ENCODE results near the gene HIPK2. TPM values are rescaled to one million over a fixed set of nuclear protein-coding genes. Genes with fewer than 3 reads are reported as not detected.

Gene HIPK2
- total RNA-seq, 2 donors from 2014 or later, result 28.7 to 35.4 TPM

- no peaks in the 10 kb centered on the region for H3K27me3 Mint-ChIP-seq (ENCODE audit: low read depth)
- H3K36me3 Mint-ChIP-seq (ENCODE audit: insufficient read depth in 2 of 2), result no peaks in the 10 kb centered on the region
- H3K4me1 Mint-ChIP-seq (ENCODE audit: low read depth), result peaks cover 47% of the 10 kb centered on the region
- DNase-seq, result no peak
- peak overlapping the region; percentile 24 for H3K27ac Mint-ChIP-seq
- peak overlapping the region; percentile 27 to 30 for H3K4me3 Mint-ChIP-seq
- ATAC-seq (replicated peaks in 1 of 2), result no peak
- H3K9me3 Mint-ChIP-seq, result no peaks in the 10 kb centered on the region
Measured at GRCh38 chr7:139697056-139697455, 80.7 kb downstream of the HIPK2 start.

DNA sequence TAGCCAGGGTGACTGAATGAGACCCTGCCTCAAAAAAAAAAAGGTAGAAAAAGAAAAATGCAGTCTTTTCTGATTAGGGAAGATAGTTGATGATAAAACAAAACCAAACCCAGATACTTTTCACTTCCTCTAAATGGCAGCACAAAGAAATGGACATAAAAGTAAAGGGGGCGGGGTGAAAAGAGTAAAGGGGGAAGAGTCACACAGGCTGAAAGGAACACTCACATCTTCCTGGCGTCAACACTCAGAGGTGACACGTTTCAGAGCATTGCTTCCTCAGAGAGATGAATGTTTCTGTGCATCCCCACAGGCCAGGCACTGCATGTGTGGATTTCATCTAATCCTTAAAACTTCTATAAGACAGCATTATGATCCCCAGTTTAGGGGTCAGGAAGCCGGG, 81.2 kb downstream of the HIPK2 start:
- DNase-seq (peak; percentile 29 to 30), ATAC-seq (replicated peaks in 1 of 2) (peak; percentile 83 to 85)
- peaks cover 47% of the 10 kb centered on the region for H3K4me1 Mint-ChIP-seq (ENCODE audit: low read depth)
- H3K4me3 Mint-ChIP-seq, result peak overlapping the region; percentile 2 to 27
- peak overlapping the region; percentile 24 for H3K27ac Mint-ChIP-seq
- no peaks in the 10 kb centered on the region for H3K9me3 Mint-ChIP-seq
- no peaks in the 10 kb centered on the region for H3K27me3 Mint-ChIP-seq (ENCODE audit: low read depth)
- H3K36me3 Mint-ChIP-seq (ENCODE audit: insufficient read depth in 2 of 2), result no peaks in the 10 kb centered on the region

- peaks cover 0 to 2% of the 10 kb centered on the region in 2 donors for H3K36me3 Mint-ChIP-seq (ENCODE audit: insufficient read depth in 2 of 2)
- ATAC-seq (replicated peaks in 1 of 2), result no peak
- H3K4me3 Mint-ChIP-seq, result no peak overlapping the region
Measured at GRCh38 chr7:139695588-139695987, 82.2 kb downstream of the HIPK2 start.

DNA sequence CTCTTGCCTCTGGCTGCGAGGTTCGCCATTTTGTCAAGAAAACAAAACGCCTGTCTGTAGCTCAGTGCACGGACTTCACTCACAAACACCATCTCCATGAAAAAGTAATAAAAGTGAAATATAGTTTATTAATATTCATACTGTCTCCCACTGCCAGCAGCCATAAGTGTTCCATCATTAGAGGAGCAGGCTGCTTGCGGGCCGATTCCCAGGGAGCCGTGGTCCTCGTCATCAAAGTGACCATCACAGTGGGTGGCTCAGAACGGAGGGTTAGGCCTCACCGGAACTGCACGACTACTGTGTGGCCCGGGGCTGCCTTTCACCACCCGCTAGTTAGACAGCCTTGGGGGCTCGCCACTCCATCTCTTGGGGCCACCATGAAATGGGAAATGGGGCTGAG, 82.7 kb downstream of the HIPK2 start:
- peak overlapping the region; percentile 49 for H3K27ac Mint-ChIP-seq
- peaks cover 38% of the 10 kb centered on the region for H3K4me1 Mint-ChIP-seq (ENCODE audit: low read depth)
- no peak for DNase-seq
- peaks cover 0 to 2% of the 10 kb centered on the region in 2 donors for H3K36me3 Mint-ChIP-seq (ENCODE audit: insufficient read depth in 2 of 2)
- H3K4me3 Mint-ChIP-seq, result no peak overlapping the region
- ATAC-seq (replicated peaks in 1 of 2), result no peak
- no peaks in the 10 kb centered on the region for H3K9me3 Mint-ChIP-seq
- no peaks in the 10 kb centered on the region for H3K27me3 Mint-ChIP-seq (ENCODE audit: low read depth)

More at GRCh38 chr7:139695588-139695987, 82.2 kb downstream of the HIPK2 start:
- Mint-ChIP-seq H3K27me3 (ENCODE audit: low read depth) (no peaks in the 10 kb centered on the region), H3K27ac (peak overlapping the region; percentile 49), H3K4me1 (ENCODE audit: low read depth) (peaks cover 44% of the 10 kb centered on the region), H3K9me3 (no peaks in the 10 kb centered on the region)
- no peak for DNase-seq

GRCh38 chr7:139694389-139694676, 83.5 kb downstream of the HIPK2 start:
- H3K4me1 Mint-ChIP-seq (ENCODE audit: low read depth), result peaks cover 34% of the 10 kb centered on the region
- H3K36me3 Mint-ChIP-seq (ENCODE audit: insufficient read depth in 2 of 2), result peaks cover 2% of the 10 kb centered on the region in 2 donors
- no peak for DNase-seq
- no peak for ATAC-seq (replicated peaks in 1 of 2)
- no peaks in the 10 kb centered on the region for H3K27me3 Mint-ChIP-seq (ENCODE audit: low read depth)
- H3K4me3 Mint-ChIP-seq, result no peak overlapping the region
- no peak overlapping the region for H3K27ac Mint-ChIP-seq
- no peaks in the 10 kb centered on the region for H3K9me3 Mint-ChIP-seq

- DNase-seq, result no peak
- Mint-ChIP-seq H3K36me3 (ENCODE audit: insufficient read depth in 2 of 2) (peaks cover 2 to 5% of the 10 kb centered on the region in 2 donors), H3K27ac (no peak overlapping the region)
Measured at GRCh38 chr7:139693651-139694388, 84.0 kb downstream of the HIPK2 start.

GRCh38 chr7:139692723-139693122, 85.1 kb downstream of the HIPK2 start:
- Mint-ChIP-seq H3K4me1 (ENCODE audit: low read depth) (peaks cover 34% of the 10 kb centered on the region), H3K36me3 (ENCODE audit: insufficient read depth in 2 of 2) (peaks cover 4 to 10% of the 10 kb centered on the region in 2 donors), H3K27me3 (ENCODE audit: low read depth) (no peaks in the 10 kb centered on the region), H3K4me3 (no peak overlapping the region), H3K27ac (no peak overlapping the region), H3K9me3 (peaks cover 2% of the 10 kb centered on the region in 2 donors)
- ATAC-seq (replicated peaks in 1 of 2), result no peak
- no peak for DNase-seq

More at GRCh38 chr7:139693651-139694388, 84.0 kb downstream of the HIPK2 start:
- no peak for ATAC-seq (replicated peaks in 1 of 2)
- H3K4me1 Mint-ChIP-seq (ENCODE audit: low read depth), result peaks cover 34% of the 10 kb centered on the region
- H3K4me3 Mint-ChIP-seq, result no peak overlapping the region
- H3K27me3 Mint-ChIP-seq (ENCODE audit: low read depth), result no peaks in the 10 kb centered on the region
- H3K9me3 Mint-ChIP-seq, result no peaks in the 10 kb centered on the region

DNA sequence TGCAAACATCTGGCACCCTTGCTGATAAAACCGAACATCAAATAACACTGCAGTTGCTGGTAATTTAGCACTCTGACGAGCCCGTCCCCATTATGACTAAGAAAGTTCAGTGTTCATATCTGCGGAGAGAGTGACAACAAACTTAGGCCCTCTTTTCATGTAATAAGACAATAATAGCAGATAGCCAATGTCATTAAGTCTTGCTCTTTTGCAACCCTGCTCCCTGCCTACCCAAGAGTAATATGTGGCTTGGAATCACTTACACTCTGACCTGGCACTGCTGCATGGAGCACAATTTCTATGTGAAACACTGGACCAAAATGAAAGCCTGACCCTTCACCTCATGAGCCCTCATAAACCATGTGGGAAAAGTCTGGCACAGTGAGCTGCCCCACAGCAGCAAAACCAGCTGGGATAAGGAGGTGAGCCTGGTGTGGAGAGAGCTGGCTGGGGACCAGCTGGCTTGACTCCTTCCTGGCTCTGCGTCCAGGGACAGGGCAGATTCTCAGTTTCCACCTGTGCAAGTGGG, 86.5 kb downstream of the HIPK2 start:
- H3K9me3 Mint-ChIP-seq, result peaks cover 6 to 7% of the 10 kb centered on the region in 2 donors
- no peak for ATAC-seq (replicated peaks in 1 of 2)
- peaks cover 9 to 14% of the 10 kb centered on the region in 2 donors for H3K36me3 Mint-ChIP-seq (ENCODE audit: insufficient read depth in 2 of 2)
- no peak for DNase-seq
- no peak overlapping the region for H3K4me3 Mint-ChIP-seq
- H3K4me1 Mint-ChIP-seq (ENCODE audit: low read depth), result peaks cover 26% of the 10 kb centered on the region
- no peak overlapping the region for H3K27ac Mint-ChIP-seq
- no peaks in the 10 kb centered on the region for H3K27me3 Mint-ChIP-seq (ENCODE audit: low read depth)

DNA sequence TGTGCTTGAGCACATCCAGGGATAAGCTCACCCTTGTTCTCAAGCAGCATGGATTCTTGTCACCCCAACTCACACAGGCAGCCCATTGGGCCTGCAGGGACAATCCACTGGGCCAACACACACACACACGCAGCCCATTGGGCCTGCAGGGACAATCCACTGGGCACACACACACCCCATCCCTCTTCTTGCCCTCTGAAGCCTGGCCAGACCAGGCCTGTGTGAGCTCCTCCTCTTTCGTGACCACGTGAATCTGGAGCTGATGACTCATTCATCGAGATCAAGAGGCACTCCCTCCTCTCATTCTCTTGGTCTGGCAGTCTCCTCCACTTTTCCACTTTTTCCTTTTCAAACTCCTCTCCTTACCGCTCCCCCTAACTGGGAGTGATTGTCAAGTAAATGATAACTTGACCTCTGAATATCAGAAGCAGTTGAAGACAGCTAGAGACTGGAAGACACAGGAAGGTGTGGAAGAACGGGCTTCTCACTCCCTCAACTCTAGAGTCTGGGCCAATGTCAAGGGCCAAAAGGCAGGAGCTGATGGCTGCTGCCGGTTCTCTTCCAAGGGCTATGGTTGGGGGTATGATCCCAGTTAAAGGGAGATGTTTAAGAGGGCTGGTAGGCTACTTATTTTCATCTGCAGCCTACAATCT, 89.7 kb downstream of the HIPK2 start:
- Mint-ChIP-seq H3K27me3 (ENCODE audit: low read depth) (no peaks in the 10 kb centered on the region), H3K36me3 (ENCODE audit: insufficient read depth in 2 of 2) (peaks cover 19 to 29% of the 10 kb centered on the region in 2 donors), H3K27ac (no peak overlapping the region), H3K4me1 (ENCODE audit: low read depth) (peaks cover 33% of the 10 kb centered on the region), H3K4me3 (no peak overlapping the region), H3K9me3 (peaks cover 12 to 15% of the 10 kb centered on the region in 2 donors)
- ATAC-seq (replicated peaks in 1 of 2), result no peak
- DNase-seq, result no peak

DNA sequence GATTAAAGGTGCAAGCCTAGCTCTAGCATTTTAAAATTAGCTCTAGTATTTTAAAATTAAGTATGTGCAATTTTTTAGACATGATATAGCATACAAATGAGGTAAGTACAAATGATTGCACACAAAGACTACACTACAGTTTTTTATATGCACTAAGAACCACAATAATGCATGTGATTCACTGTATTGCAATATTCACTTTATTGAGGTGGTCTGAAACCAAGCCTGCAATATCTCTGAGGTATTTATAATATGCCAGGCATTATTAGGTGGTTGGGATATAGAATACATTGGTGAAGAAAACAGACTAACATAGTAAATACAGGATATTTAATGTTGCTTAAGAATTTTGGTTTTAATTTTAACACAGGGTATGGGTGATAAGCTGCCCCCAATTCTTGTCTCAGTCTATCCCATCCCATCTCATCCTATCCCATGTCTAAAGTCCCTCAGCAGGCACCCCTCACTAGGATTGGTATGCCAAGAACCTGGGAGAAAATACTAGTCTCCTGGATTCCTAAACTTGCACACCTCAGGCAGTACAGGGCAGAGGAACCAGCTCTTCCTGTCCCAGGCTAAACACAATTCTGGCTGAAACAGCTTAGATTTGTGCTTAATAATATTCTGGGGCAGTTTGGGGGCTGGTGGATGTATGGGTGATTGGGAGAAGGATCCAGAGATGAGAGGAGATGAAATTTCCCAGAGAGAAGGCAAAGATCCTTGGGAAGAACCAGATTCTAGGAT, 90.4 kb downstream of the HIPK2 start:
- no peak overlapping the region for H3K4me3 Mint-ChIP-seq
- peaks cover 40% of the 10 kb centered on the region for H3K4me1 Mint-ChIP-seq (ENCODE audit: low read depth)
- no peak overlapping the region for H3K27ac Mint-ChIP-seq
- DNase-seq (no peak), ATAC-seq (replicated peaks in 1 of 2) (no peak)
- peaks cover 12 to 15% of the 10 kb centered on the region in 2 donors for H3K9me3 Mint-ChIP-seq
- H3K27me3 Mint-ChIP-seq (ENCODE audit: low read depth), result no peaks in the 10 kb centered on the region
- peaks cover 19 to 29% of the 10 kb centered on the region in 2 donors for H3K36me3 Mint-ChIP-seq (ENCODE audit: insufficient read depth in 2 of 2)

DNA sequence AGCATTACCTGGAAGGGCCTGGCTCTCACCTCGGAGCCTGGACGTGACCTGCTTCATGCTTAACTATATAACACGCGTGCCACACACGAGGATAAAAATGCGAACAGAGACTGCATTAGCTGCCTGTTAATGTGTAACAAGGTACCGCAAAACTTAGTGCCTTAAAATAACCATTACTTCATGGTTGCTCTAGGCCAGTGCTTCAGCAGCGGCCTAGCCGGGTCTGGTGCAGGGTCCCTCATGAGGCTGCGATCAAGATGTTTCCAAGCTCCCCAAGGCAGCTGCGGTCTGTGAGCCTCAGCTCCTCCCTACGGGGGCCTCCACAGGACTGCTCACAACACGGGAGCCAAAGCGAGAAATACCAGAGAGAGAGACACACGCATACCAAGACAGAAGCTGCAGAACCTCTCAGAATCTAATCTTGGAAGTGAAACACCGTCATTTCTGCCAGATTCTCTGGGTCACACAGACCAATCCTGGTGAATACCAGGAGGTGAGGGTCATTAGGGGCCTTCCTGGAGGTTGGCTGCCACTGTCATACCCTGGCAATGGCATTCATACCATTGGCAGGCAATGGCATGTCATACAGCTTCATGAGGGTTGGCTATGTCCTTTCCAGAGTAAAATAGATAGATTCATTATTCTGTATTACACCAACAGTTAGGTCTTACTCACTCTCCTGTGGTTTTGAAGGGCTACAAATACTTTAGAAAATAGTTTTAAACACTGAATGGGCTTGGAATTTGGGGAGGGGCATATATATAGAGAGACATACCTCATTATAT, 94.5 kb downstream of the HIPK2 start:
- ATAC-seq (replicated peaks in 1 of 2), result peak in 1 of 2 donors; percentile 11
- H3K4me3 Mint-ChIP-seq, result peak overlapping the region; percentile 76 to 81

More for the DNA sequence above, 94.5 kb downstream of the HIPK2 start:
- peak; percentile 25 to 38 for DNase-seq
- H3K27me3 Mint-ChIP-seq (ENCODE audit: low read depth), result no peaks in the 10 kb centered on the region
- peak overlapping the region; percentile 52 for H3K27ac Mint-ChIP-seq
- H3K9me3 Mint-ChIP-seq, result peaks cover 12 to 15% of the 10 kb centered on the region in 2 donors
- peaks cover 16 to 22% of the 10 kb centered on the region in 2 donors for H3K36me3 Mint-ChIP-seq (ENCODE audit: insufficient read depth in 2 of 2)
- H3K4me1 Mint-ChIP-seq (ENCODE audit: low read depth), result peaks cover 75% of the 10 kb centered on the region
